C4-2B (cell line): ENCODE results near the gene AGAP6.
"Not testable (repeated sequence)": the region's sequence is repeated elsewhere in the genome, so short reads cannot be mapped to it uniquely, and the experiment has no call there.

Experiments used
- CTCF ChIP-seq: fragments of 450-650 bp; conservative IDR thresholded peaks from 2 replicates; pipeline ENCODE4 v1.5.1; 2017; ENCODE audit warnings: mild to moderate bottlenecking
- ZFX ChIP-seq: fragments of 450-650 bp; IDR thresholded peaks from 2 replicates; pipeline ENCODE4 v1.6.1; 2017

GRCh38 chr10:49948142-49948541 is 40.1 kb upstream of the AGAP6 start:
- not testable (repeated sequence) for TF ChIP-seq CTCF, ZFX
